CD4-positive, alpha-beta T cell treated with Interleukin-10 for 1 hour (primary cell): ENCODE data around the gene RPL35A.
"Not testable (repeated sequence)": the region's sequence is repeated elsewhere in the genome, so short reads cannot be mapped to it uniquely, and the experiment has no call there.

Experiments
- DNase-seq: peaks from one replicate; pipeline ENCODE4 v3.0.0-alpha.2; 2020

Gene RPL35A

GRCh38 chr3:197949778-197950676 lies at the start of gene RPL35A:
RPL35A (plus strand) TSS chr3:197950190; CDS start chr3:197950968, 778 bp downstream.
- peak; percentile 94 for DNase-seq

DNA sequence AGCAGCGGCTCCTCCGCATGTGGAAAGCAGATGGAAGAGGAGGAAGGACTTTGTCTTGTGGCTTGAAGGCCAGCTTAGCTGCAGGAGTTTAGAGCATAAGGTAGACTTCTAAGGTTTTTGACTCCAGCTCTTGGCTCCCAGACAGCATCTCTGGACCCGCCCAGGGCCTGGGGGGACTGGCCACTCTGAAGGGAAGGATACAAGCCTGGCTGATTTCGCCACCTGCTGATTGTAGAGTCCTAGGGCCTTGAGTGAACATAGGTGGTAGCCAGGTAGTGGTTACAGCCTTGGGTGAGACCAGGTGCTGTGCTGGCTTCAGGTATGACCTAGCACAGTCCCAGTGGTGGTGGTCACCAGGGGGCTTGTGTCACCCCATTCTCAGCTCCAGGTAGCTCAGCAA lies 48.4 kb upstream of the RPL35A start:
- DNase-seq = no peak

DNA sequence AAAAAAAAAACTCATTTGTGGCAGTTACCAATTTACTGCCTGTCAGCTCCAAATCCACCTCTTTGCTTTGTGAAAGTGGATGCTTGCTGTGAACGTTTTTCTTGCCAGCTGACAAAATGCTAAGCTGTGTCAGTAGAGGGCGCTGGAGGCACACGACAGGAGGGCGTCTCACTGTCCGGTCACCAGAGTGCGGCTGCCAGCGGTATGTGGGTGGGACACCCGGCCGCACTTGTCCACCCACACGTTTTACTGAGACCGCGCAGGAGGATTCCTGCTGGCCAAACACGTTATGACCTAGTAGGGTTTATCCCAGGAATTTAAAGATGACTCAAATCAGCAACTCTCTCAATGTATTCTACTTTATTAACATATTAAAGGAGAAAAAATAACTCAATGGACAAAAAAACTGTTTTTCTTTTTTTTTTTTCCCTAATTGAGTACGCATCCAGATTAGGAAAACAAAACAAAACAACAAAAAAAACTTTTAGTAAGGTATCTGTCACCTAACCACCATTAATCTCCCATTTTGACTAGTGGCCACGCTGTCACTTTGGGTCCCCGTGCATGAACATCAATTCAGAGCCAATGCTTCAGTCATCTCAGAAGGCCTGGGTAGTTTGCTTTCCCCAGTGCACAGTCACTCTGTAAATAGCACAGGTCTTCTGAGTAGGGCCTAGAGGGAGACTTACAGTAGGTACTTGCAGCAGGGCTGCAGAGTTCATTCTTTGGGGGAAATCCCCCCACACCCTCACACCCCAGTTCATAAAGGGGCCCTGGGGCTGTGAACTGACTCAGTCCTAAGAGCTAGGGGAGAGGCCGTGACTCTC lies 43.8 kb upstream of the RPL35A start:
- DNase-seq = peak; percentile 80

- DNase-seq = no peak
Observed at GRCh38 chr3:197906850-197907187, 43.2 kb upstream of the RPL35A start.

DNA sequence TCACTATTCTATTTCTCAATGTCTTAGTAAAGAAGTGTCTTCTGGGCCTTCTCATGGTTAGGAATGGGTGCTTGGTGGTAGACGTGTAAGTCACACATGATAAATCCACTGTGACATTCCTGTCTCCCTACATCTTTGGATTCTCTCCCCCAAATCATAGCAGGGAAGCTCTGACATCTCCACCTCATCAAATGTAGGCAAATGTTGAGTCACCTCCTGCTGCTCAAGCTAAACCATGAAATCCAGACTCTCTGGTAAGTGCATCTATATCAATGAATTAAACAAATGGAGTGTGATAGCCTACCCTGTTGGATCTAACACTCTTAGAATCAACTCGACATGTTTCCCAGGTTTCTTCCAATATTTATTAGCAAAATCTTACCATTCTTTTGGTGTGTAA lies 42.8 kb upstream of the RPL35A start:
- no peak for DNase-seq

DNA sequence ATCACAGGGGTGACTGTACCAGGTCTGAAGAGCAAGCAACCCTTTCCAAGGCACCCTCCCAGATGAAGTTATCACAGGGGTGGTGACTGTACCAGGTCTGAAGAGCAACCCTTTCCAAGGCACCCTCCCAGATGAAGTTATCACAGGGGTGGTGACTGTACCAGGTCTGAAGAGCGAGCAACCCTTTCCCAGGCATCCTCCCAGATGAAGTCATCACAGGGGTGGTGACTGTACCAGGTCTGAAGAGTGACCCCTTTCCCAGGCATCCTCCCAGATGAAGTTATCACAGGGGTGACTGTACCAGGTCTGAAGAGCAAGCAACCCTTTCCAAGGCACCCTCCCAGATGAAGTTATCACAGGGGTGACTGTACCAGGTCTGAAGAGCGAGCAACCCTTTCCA lies 41.4 kb upstream of the RPL35A start:
- DNase-seq = not testable (repeated sequence)

DNA sequence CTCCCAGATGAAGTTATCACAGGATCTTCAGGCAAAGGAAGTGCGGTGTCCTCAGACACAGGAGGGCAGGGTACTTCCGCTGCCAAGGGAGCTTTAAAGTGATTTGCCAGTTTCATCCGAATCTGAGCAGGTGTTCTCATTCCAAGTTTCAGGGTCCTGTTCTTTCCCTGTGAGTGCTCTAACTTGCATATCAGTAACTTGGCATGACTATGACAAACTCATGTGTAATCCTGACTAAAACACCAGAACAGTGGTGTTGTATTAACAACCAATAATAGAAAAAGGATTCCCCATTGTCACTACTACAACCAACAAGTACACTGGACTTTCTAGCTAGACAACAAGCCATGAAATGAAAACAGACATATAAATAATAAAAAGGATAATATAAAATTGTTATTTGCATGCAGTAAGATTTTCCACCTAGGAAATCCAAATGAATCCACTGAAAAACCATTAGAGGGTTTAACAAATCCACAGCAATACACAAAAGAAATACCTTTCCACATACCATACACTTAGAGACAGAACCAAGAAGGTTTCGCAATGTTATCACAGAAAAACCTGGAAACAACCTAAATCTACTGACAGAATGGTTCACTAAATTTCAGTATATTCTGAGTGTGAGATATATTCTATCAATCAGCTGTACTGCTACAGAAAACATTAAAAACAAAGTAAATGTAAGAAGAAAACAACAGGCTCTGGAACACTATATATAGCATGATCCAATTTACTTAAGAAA lies 40.9 kb upstream of the RPL35A start:
- no peak for DNase-seq

- peak; percentile 9 for DNase-seq
Observed at GRCh38 chr3:197912741-197913476, 37.1 kb upstream of the RPL35A start.

DNA sequence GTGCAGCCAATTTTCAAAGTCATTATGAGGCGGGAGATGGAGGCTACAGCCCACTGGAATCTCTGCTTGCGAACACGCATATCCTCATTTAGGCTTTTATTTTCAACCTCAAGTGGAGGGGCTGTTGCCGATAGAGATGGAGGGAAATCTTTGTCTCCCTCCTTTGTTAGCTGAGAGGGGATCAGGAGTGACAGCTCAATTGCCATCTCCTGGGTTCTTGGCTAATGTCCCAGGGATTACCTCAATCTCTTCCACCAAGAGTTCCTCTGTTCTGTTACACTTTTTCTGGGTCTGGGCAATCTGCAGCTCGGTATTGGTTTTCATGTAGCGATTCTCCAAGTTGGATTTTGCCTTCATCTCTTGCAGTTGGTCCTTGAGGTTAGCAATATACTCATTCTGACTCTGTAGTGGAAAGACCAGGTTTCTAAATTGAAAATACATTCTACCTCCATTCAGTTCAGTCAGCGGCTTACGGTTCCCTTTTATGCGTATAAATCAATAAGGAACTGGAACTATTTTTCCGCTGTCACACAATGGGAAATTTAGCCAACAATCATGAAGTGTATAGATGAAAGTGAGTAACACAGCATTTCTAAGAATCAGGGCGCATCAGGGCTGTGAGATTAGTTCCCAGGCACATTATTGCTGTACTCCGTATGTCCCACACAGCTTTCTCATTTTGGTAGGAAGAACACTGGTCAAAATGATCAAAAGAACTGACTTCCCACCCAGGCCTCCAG lies 36.2 kb upstream of the RPL35A start:
- no peak for DNase-seq

DNA sequence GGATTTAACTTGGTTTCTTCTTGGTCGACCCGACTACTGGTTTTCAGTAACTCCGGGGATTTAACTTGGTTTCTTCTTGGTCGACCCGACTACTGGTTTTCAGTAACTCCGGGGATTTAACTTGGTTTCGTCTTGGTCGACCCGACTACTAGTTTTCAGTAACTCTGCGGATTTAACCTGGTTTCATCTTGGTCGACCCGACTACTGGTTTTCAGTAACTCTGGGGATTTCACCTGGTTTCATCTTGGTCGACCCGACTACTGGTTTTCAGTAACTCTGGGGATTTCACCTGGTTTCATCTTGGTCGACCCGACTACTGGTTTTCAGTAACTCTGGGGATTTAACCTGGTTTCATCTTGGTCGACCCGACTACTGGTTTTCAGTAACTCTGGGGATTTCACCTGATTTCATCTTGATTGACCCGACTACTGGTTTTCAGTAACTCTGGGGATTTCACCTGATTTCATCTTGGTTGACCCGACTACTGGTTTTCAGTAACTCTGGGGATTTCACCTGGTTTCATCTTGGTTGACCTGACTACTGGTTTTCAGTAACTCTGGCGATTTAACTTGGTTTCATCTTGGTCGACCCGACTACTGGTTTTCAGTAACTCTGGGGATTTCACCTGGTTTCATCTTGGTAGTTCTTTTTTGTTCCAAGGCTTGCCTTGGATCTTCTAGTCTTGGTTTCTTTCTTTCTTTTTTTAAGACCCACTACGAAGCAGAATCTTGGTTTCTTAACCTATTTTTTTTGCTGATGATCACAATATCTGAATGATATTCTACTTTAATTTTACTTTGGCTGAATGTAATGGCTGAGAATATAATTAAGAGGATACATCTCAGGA lies 28.3 kb upstream of the RPL35A start:
- DNase-seq = not testable (repeated sequence)

DNA sequence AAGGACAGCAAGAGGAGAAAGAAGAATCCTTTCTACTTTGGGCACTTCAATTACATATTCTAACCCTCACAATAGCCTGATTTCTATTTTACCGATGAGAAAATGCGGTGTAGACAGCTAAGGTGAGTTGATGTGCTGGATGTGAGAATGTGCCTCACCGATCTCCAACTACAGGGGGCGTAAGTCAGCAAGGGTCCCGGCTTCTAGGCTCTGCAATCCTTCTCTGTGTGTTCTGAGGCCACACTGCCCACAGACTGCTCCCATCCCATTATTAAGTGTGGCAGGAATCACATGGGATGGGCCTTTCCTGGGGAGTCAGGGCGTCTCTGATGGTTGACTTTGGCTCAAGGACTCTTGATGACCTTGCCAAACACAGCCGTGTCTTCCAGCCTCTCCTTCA lies 23.6 kb upstream of the RPL35A start:
- no peak for DNase-seq

DNA sequence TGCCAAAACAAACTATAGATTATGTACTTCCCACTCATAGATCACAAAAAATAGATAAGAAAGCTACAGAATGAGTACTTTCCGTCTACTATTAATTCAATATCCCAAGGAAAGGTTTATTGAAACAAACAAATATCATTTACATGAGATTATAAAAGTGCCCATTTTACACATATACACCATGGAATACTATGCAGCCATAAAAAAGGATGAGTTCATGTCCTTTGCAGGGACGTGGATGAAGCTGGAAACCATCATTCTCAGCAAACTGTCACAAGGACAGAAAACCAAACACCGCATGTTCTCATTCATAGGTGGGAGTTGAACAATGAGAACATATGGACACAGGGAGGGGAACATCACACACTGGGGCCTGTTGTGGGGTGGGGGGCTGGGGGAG lies 22.4 kb upstream of the RPL35A start:
- not testable (repeated sequence) for DNase-seq

GRCh38 chr3:197936819-197937384 lies 13.1 kb upstream of the RPL35A start:
- DNase-seq = no peak

DNA sequence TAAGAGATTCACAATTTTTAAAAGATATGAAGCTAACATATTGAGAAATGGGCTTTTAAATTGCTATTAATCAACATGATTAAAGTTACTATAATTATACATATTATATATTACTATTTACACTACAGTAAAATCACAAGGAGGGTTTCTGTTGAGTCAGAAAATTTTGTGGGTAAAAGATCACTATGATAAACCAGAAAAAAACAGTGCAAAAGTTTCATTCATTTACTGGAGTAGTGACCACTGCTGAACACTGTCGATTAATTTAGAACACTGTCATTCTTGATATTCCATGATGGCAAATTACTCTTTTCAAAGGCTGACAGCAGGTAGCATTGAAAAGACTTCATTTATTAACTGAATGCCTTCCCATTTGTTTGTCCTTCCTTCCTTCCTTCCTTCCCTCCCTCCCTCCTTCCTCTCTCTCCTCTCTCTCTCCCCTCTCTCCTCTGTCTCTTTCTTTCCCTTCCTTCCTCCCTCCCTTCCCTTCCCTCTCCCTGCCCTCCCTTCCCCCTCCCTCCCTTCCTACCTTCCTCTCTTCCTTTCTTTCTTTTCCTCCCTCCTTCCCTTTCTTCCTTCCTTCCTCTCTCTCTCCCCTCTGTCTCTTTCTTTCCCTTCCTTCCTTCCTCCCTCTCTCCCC lies 9.1 kb upstream of the RPL35A start:
- no peak for DNase-seq

DNA sequence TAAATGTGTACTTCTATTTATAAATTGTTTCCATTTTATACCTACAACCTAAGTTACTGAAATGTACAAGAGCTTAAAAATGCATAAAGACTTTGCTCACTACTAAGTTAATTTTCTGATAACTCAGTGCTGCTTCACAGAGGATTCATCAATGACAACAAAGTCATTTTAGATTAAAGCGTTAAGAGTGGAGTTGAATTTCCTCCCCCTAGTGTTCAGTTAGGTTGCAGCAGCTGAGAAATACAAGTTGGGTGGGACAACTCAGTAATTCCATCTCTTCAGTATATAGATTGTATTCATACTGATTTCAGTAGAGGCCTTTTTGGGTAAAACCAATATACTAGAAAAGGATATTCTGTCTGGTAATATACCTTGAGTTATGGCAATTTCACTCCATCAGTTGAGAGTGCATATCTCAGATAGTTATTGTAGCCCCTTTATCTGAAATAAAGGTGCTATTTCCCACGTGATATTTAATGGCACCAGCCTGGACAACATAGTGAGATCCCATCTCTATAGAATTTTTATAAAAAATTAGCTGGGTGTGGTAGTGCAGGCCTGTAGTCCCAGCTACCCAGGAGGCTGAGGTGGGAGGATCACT lies 6.9 kb upstream of the RPL35A start:
- DNase-seq = peak; percentile 65

- DNase-seq = no peak
Observed at GRCh38 chr3:197949191-197949777, 706 bp upstream of the RPL35A start.

- DNase-seq = no peak
Observed at GRCh38 chr3:197950677-197951061, 679 bp downstream of the RPL35A start.

- DNase-seq = no peak
Observed at GRCh38 chr3:197951392-197951990, 1.5 kb downstream of the RPL35A start.

- DNase-seq = no peak
Observed at GRCh38 chr3:197952440-197952839, 2.5 kb downstream of the RPL35A start.
